Measurements from ENCODE around the gene CAPNS1. TPM values are rescaled to one million over a fixed set of nuclear protein-coding genes. Genes with fewer than 3 reads are reported as not detected.
A peak's percentile ranks its signal among the peaks of the same experiment; 100 is the strongest.

The CAPNS1 gene
- total and polyA plus RNA-seq, 7 donors: 464 to 626 (median 484) TPM

DNA sequence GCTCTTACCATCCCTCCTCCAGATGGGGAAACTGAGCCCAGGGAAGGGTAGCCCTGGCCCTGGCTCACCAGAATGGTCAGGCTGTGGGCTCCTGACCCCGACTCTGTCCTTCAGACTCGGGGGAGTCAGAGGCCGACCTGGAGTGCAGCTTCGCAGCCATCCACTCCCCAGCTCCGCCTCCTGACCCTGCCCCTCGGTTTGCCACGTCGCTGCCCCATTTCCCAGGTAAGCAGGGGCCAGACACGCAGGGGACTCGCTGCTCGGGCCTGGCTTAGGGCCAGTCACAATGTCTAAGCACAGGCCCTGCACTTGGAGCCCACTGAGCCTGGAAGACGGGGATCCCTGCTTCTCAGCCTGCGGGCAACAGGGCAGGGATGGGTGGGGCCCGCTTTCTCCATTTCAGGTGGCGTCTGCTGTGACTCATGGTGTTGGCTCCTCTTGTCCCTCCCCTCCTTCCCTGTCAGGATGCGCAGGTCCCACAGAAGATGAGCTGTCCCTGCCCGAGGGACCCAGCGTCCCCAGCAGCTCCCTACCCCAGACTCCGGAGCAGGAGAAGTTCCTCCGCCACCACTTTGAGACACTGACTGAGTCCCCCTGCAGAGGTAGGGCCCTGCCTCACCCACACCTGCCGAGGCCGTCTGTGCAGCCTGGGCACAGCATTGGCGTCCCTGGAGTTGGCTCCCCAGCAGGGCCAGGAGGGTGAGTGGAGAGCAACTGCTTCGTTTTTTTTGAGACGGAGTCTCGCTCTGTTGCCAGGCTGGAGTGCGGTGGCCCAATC lies 38.1 kb upstream of the CAPNS1 start:
- H3K4me1 ChIP-seq: peaks cover 17% of the 10 kb centered on the region

DNA sequence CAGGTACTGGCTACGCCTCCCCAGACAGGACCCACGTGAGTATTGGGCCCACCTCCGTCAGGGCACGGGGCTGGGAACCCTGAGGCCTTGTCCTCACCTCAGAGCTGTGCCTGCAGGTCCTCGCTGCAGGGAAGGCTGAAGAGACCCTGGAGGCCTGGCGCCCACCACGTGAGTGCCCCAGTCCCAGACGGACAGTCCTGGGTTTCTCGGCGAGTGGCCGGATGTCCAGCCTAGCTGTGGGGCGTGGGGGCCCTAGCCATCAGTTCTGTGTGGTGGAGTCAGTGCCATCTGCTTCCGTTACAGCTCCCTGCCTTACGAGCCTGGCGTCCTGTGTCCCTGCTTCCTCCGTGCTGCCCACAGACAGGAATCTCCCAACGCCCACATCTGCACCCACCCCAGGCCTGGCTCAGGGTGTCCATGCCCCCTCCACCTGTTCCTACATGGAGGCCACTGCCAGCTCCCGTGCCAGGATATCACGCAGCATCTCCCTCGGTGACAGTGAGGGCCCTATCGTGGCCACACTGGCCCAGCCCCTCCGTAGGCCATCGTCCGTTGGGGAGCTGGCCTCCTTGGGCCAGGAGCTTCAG lies 36.7 kb upstream of the CAPNS1 start:
- Histone ChIP-seq H3K36me3 (ENCODE audit: insufficient read depth in 1 of 2, low read depth in 1 of 2) (peaks cover 0 to 11% of the 10 kb centered on the region in 2 donors), H3K4me1 (peaks cover 17% of the 10 kb centered on the region), H3K9me3 (no peaks in the 10 kb centered on the region), H3K27me3 (ENCODE audit: insufficient read depth in 3 of 3, low read length in 2 of 3) (no peaks in the 10 kb centered on the region), H3K27ac (no peak overlapping the region), H3K4me3 (no peak overlapping the region)
- no peak for ATAC-seq
- TF ChIP-seq, protein P1, sequence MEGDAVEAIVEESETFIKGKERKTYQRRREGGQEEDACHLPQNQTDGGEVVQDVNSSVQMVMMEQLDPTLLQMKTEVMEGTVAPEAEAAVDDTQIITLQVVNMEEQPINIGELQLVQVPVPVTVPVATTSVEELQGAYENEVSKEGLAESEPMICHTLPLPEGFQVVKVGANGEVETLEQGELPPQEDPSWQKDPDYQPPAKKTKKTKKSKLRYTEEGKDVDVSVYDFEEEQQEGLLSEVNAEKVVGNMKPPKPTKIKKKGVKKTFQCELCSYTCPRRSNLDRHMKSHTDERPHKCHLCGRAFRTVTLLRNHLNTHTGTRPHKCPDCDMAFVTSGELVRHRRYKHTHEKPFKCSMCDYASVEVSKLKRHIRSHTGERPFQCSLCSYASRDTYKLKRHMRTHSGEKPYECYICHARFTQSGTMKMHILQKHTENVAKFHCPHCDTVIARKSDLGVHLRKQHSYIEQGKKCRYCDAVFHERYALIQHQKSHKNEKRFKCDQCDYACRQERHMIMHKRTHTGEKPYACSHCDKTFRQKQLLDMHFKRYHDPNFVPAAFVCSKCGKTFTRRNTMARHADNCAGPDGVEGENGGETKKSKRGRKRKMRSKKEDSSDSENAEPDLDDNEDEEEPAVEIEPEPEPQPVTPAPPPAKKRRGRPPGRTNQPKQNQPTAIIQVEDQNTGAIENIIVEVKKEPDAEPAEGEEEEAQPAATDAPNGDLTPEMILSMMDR (IDR thresholded peaks at IDR 0.05): no peak
- WGBS, 3 donors: 80 to 89% (median 81%) methylated on average over 23 to 24 of the region's 24 CpGs
- no peak for DNase-seq
- intact Hi-C loops (cut with DNase I): loop anchor here in 1 of 2 donors (5.0 kb wide), 1 partner anchor 41 kb away; no protein-coding TSS in a partner anchor

More for the DNA sequence above, 38.1 kb upstream of the CAPNS1 start:
- TF ChIP-seq, protein P1 (IDR thresholded peaks at IDR 0.05): no peak
- Histone ChIP-seq H3K27me3 (ENCODE audit: insufficient read depth in 3 of 3, low read length in 2 of 3) (no peaks in the 10 kb centered on the region), H3K4me3 (no peak overlapping the region), H3K9me3 (no peaks in the 10 kb centered on the region), H3K27ac (peak overlapping the region; percentile 41), H3K36me3 (ENCODE audit: insufficient read depth in 1 of 2, low read depth in 1 of 2) (peaks cover 0 to 7% of the 10 kb centered on the region in 2 donors)
- WGBS, 3 donors: 60 to 83% (median 61%) methylated on average over 26 to 27 of the region's 27 CpGs
- no peak for DNase-seq
- intact Hi-C loops (cut with DNase I): loop anchor here in 1 of 2 donors (5.0 kb wide), 1 partner anchor 39 kb away; no protein-coding TSS in a partner anchor
- peak in 2 of 4 donors; percentile 43 to 49 for ATAC-seq

DNA sequence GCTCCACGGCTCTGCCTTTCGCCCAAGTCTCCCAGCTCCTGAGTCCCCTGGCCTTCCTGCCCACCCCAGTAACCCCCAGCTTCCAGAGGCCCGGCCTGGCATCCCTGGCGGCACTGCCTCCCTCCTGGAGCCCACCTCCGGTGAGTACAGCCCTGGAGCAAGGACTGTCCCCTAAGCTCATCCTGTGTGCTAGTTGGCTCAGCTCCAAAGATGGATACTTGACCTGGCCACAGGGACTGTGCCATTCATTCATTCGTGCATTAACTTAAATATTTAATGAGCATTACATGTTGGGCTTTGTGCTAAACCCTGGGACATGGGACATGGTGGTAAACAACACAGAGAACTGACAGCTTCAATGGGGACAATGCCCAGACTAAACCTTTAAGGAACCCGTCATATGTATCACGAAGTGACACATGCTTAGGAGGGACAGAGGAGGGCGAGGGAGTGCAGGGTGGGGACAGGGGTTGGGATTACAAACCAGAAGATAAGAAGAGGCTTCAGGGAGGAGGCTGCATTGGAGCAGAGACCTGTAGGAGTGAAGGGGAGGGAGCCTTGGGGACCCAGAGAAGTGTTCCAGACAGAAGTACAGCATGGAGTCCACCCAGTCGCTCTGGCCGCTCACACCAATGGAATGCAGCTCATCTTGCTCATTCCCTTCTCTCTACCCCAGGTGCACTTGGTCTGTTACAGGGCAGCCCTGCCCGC lies 35.9 kb upstream of the CAPNS1 start:
- Histone ChIP-seq H3K4me1 (peaks cover 17% of the 10 kb centered on the region), H3K9me3 (no peaks in the 10 kb centered on the region), H3K27ac (no peak overlapping the region), H3K4me3 (no peak overlapping the region), H3K27me3 (ENCODE audit: insufficient read depth in 3 of 3, low read length in 2 of 3) (no peaks in the 10 kb centered on the region), H3K36me3 (ENCODE audit: insufficient read depth in 1 of 2, low read depth in 1 of 2) (peaks cover 0 to 11% of the 10 kb centered on the region in 2 donors)
- TF ChIP-seq, protein P1 (IDR thresholded peaks at IDR 0.05): no peak
- intact Hi-C loops (cut with DNase I): loop anchor here in 1 of 2 donors (5.0 kb wide), 1 partner anchor 42 kb away; no protein-coding TSS in a partner anchor
- WGBS, 3 donors: 75 to 90% (median 80%) methylated on average over 12 of the region's 12 CpGs
- ATAC-seq (no peak), DNase-seq (no peak)

DNA sequence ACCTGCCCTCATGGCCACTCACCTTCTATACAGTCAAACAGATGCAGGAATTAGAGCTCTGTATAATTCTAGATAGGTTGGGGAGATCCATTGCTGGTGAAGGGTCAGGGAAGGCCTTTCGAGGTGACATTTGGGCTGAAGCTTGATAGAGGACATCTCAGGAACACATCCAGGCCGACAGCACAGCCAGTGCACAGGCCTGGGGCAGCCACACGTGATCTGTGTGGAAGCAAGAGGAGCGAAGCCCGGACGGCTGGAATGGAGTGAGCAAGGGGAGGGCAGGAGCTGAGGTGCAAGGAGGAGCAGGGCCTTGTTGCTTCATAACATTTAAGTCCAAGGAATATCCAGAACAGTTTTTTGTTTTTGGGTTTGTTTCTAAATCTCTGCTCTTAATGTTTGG lies 33.4 kb upstream of the CAPNS1 start:
- 46 to 89% (median 48%) methylated on average over 6 of the region's 6 CpGs for WGBS, 3 donors
- no peak overlapping the region for H3K27ac ChIP-seq
- H3K4me3 ChIP-seq: no peak overlapping the region
- H3K9me3 ChIP-seq: no peaks in the 10 kb centered on the region
- peaks cover 2% of the 10 kb centered on the region for H3K4me1 ChIP-seq
- TF ChIP-seq, protein P1 (IDR thresholded peaks at IDR 0.05): no peak
- intact Hi-C loops (cut with DNase I): no loop called here
- DNase-seq (no peak), ATAC-seq (no peak)
- no peaks in the 10 kb centered on the region for H3K27me3 ChIP-seq (ENCODE audit: insufficient read depth in 3 of 3, low read length in 2 of 3)
- peaks cover 0 to 21% of the 10 kb centered on the region in 2 donors for H3K36me3 ChIP-seq (ENCODE audit: insufficient read depth in 1 of 2, low read depth in 1 of 2)
